Skin epidermis (tissue), 12 donors: ENCODE data around the gene TNFRSF18.
"Not testable (repeated sequence)": the region's sequence is repeated elsewhere in the genome, so short reads cannot be mapped to it uniquely, and the experiment has no call there.

Experiments used
- H3K27ac ChIP-seq, 21 experiments: fragments of 200-600 bp; sonication (generic) in 11 of 21; one replicate each; pipeline ENCODE4 v1.5.0; 2020; ENCODE audit warnings: mild to moderate bottlenecking in 3 of 21, inconsistent platforms in 2 of 21, moderate library complexity in 2 of 21
- H3K4me3 ChIP-seq, 7 experiments: fragments of 200-600 bp; sonication (generic) in 2 of 7; one replicate each; pipeline ENCODE4 v1.5.0; 2020; ENCODE audit warnings: inconsistent platforms in 2 of 7, mild to moderate bottlenecking in 2 of 7, moderate library complexity in 1 of 7

Gene TNFRSF18

DNA sequence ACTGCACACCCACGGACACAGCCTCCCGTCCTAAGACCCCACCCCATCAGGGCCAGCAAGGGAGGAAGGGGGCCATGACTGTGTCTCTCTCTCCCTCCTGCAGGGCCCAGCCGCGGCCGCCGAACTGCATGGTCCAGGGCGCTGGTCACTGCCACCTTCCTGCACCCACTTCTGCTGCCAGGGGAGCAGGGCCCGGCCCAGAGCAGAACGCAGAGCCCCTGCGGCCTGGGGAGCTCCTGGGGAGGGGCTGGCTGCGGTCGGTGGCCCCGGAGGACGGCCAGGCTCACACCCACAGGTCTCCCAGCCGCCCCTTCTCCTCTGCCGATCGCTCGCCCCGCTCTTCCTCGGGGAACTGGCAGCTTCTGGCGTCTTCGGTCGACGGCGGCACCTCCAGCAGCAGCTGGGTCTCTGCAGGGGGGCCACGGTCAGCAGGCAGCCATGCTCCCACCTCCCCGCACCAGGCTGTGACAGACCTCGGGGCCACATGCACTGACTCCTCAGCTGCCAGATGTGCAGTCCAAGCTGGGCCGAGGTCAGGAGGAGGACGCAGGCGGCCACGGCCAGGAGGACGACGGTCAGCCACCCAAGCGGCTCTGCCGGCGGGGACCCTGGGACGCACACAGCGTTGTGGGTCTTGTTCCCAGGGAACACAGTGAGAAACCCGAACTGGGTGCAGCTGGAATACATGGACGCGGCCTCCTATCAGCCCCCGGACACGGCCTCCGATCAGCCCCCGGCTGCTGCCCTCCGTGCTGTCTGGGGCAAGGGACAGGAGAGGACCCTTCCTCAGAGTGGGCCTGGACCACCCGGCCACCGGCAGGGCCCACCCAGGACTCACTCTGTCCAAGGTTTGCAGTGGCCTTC, 2.6 kb downstream of the TNFRSF18 start:
- H3K4me3 ChIP-seq: peak overlapping the region in 1 of 7 experiments; percentile 48
- peak overlapping the region in 6 of 21 experiments; percentile 18 to 78 (median 67) for H3K27ac ChIP-seq

DNA sequence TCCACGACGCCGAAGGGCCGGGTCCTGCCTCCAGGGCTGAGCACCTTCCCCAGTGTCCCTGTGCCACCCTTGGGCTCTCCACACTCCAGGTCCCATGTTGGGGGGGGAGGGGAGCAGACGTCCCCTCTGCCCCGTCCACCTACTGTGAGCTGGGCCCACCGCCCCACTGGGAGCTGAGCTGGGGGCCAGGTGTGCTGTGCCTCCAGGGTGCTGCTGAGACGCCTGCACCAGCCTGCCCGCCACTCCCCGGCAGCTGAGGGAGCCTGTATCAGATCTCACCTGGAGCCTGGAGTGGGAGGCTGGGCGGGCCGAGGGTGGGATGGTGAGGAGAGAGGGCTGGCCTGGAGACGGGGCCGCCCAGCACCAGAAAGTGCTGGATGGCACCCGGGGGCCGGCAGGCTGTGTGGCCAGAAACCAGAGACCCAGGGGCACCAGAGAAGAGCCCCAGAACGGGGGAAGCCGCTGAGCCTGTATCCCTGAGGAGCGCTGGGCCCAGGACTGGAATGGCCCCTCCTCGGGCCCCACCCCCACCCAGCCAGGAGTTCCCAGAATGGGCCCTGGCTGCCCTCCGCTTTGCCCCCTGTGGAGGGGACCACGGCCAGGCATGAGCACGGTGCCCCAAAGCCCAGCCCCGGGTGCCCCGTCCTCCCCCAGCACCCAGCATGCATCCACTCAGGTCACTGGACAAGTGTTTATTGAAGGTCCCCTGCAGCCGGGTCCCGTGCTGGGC, 3.4 kb downstream of the TNFRSF18 start:
- Histone ChIP-seq H3K4me3 (peak overlapping the region in 4 of 7 experiments; percentile 17 to 48 (median 20)), H3K27ac (peak overlapping the region in 15 of 21 experiments; percentile 33 to 83 (median 73))

DNA sequence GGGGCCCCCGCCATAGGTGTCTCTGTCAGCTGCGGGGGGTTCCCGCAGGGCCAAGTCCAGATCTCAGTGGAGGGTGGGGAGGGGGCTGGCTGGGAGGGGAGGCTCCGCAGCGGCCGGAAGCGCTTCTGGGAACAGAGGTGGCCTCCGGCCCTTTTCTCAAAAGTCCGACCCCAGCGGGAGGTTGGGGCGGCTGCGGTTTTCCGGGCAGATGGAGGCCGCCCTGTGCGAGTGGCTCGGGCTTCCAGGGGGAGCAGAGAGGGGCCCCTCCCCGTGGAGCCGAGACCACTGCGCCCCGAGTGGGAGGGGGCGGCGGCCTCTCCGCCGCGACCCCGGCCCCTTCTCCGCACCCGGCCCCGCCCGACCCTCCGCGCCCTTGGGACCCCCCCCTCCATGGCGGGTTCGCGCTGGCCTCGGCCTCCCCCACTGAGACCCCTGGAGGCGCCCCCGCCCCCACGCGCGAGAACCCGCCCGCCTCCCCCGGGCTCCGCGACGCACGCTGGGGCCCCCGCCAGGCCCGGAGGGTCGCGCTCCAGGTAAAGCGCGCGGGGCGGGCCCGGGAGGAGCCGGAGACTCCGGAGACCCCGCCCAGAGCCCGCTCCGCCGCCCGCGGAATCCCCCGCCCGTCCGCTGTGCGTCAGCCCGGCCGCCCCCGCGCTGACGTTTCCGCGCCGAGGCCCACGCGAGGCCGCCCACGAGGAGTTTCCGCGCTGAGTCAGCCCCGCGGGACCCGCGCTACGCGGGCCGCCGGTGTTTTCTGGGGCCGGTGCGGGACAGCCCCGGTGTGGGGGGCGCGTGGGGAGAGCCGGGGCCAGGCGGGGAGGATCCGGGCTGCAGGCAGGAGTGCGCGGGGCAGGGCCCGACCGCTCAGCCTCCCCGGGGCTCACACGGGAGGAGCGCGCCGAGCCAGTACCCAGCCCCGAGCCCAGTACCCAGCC, 5.2 kb downstream of the TNFRSF18 start:
- Histone ChIP-seq H3K4me3 (peak overlapping the region; percentile 36 to 57 (median 48)), H3K27ac (peak overlapping the region in 20 of 21 experiments; percentile 25 to 88 (median 76))

GRCh38 chr1:1199961-1200875, 6.2 kb downstream of the TNFRSF18 start:
- H3K4me3 ChIP-seq: peak overlapping the region in 6 of 7 experiments; percentile 36 to 57 (median 48)
- H3K27ac ChIP-seq: peak overlapping the region in 15 of 21 experiments; percentile 0 to 88 (median 81)

DNA sequence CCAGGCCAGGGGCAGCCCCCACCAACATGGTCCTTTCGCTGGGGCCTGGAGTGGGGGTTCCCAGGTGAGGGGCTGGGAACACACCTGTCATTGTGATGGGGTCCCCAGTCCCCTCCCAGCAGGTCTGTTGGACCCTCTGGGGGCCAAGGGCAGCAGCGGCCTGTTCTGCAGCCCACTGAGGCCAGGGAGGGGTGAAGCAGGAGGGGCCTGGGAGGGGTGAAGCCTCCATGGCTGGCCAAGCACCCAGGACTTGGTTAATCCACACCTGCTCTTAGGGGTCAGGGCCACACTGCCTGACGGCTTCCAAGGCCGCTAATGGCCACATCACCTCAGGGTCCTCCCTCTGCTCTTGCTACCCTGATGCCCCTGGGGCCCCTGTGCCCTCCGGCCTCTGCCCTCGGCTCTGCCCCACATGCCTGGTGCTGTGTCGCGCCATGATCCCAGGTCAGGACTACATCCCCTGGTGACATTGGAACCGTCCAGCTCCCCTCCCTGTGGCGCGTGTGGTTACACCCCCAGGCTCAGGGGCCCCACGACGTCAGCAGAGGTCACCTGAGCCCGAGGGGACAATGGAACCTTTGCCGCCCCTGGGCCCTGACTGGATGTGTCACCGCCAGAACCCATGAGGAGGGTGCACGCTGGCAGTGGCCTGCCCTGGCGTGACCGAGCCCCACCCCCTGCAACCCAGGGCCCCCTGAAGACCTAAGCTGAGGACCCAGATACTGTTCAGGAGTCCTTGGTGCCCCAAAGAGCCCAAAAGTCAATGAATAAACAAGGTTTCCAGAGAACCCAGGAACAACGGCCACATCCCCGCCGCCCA, 7.0 kb downstream of the TNFRSF18 start:
- H3K4me3 ChIP-seq: no peak overlapping the region
- H3K27ac ChIP-seq: no peak overlapping the region

- H3K27ac ChIP-seq: no peak overlapping the region
- H3K4me3 ChIP-seq: no peak overlapping the region
Measured at GRCh38 chr1:1198423-1199140, 7.8 kb downstream of the TNFRSF18 start.

DNA sequence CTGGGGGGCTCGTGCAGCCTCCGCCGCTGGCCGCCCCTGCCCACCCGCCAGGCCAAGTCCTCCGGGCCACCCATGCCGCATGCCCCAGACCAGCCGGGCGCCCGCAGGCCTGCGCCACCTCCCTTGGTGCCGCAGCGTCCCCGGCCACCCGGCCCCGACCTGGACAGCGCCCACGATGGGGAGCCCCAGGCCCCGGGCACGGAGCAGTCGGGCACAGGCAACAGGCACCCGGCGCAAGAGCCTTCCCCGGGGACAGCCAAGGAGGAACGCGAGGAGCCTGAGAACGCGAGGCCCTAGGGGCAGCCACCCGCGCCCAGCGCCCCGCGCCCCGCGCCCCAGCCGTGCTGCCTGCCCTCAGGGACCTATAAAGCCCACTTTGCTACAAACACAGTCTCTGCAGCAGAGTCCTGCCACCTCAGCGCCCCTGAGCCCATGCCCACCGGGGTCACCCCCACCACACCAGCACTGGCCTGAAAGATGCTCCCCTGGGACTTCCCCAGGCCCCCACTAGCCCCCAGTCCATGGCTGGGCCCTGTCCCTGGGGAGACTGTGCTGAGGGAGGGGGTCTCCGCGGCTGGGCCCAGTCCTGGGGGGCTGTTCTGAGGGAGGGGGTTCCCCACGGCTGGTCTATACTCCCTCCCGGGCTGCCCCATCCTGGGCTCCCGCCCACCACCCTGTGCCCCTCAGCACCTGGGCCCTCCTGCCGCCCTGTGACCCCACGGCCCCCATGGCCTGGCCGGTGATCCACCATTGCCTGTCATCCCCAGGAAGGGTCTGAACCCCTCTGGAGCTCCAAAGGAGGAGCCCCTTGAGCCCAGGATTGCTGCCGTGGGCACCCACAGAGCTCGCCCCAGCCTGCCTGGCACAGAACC, 8.6 kb downstream of the TNFRSF18 start:
- no peak overlapping the region for H3K27ac ChIP-seq
- no peak overlapping the region for H3K4me3 ChIP-seq

GRCh38 chr1:1197188-1197500, 9.2 kb downstream of the TNFRSF18 start:
- Histone ChIP-seq H3K27ac (no peak overlapping the region), H3K4me3 (no peak overlapping the region)

- H3K4me3 ChIP-seq: no peak overlapping the region
- no peak overlapping the region for H3K27ac ChIP-seq
Measured at GRCh38 chr1:1196431-1197187, 9.8 kb downstream of the TNFRSF18 start.

- not testable (repeated sequence) for H3K4me3 ChIP-seq, H3K27ac ChIP-seq
Measured at GRCh38 chr1:1195726-1196125, 10.7 kb downstream of the TNFRSF18 start.

DNA sequence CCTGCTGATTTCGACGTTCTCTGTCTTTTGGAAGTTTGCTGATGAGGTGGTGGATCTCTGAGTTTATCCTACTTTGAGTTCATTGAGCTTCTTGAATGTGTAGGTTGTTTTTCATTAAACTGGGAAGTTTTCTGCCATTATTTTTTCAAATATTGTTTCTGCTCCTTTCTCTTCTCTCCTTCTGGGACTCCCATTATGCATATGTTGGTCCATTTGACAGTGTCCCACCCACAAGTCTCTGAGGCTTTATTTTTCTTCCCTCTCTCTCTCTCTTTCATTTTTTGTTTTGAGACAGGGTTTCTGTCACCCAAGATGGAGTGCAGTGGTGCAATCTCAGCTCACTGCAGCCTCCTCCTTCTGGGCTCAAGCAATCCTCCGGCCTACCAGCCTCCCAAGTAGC, 11.7 kb downstream of the TNFRSF18 start:
- Histone ChIP-seq H3K27ac (no peak overlapping the region), H3K4me3 (no peak overlapping the region)

DNA sequence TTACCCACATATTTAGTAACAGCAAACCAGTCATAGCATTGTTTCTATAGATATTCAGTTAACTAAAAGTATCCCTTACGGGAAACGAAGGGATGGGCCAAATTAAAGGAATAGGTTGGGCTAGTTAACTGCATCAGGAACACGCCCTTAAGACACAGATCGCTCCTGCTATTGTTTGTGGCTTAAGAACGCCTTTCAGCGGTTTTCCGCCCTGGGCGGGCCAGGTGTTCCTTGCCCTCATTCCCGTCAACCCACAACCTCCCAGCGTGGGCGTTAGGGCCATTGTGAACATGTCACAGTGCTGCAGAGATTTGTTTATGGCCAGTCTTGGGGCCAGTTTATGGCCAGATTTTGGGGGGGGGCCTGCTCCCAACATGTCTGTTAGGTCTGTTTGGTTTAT, 14.7 kb downstream of the TNFRSF18 start:
- H3K4me3 ChIP-seq: no peak overlapping the region
- H3K27ac ChIP-seq: no peak overlapping the region

- Histone ChIP-seq H3K4me3 (no peak overlapping the region), H3K27ac (no peak overlapping the region)
Measured at GRCh38 chr1:1189111-1189510, 17.3 kb downstream of the TNFRSF18 start.

DNA sequence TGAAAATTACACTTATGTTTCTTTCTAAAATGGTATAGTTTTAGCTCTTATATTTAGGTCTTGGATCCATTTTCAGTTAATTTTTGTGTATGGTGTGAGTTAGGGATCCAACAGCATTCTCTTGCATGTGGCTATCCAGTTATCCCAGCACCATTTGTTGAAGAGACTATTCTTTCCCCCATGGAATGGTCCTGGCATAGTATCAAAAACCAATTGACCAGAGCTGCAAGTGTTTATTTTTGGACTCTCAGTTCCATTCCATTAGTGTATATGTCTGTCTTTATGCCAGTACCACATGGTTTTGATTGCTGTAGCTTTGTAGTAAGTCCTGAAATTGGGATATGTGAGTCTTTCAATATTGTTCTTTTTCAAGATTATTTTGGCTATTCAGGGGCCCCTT, 18.5 kb downstream of the TNFRSF18 start:
- H3K4me3 ChIP-seq: no peak overlapping the region
- H3K27ac ChIP-seq: no peak overlapping the region

GRCh38 chr1:1185101-1185765, 21.2 kb downstream of the TNFRSF18 start:
- Histone ChIP-seq H3K4me3 (no peak overlapping the region), H3K27ac (no peak overlapping the region)
